ENCODE measurements around the gene GABPB1. TPM values are rescaled to one million over a fixed set of nuclear protein-coding genes. Genes with fewer than 3 reads are reported as not detected.

The GABPB1 gene
- total RNA-seq, 4 donors from 2014 or later = 16.9 to 20.2 (median 17.8) TPM

DNA sequence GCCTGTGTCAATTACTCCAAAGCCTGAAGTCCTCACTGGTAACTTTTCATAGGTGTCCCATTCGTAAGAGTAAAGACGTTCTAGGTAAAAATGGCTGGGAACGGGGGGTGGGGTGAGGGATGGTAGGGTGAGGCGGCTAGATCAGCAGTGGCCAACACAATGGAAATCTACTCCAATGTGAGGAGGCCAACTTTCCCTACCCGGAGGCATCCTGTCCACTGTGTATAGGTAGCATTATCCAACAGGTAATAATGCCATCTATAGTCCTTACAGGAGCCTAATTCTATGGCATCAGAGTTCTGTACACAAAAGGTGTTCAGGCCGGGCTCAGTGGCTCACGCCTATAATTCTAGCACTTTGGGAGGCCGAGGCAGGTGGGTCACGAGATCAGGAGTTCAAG lies 118.6 kb downstream of the GABPB1 start:
- DNase-seq (ENCODE audit: low spot score in 2 of 2) = no peak
- WGBS, 2 donors = 94 to 97% methylated on average over 9 of the region's 9 CpGs
- intact Hi-C loops (cut with DNase I; ENCODE audit: low total_unique reads) = no loop called here
- H3K4me3 ChIP-seq (ENCODE audit: low read depth, poor library complexity, severe bottlenecking) = no peak overlapping the region
- no peak for TF ChIP-seq POLR2A (IDR thresholded peaks at IDR 0.05)
- TF ChIP-seq, protein P1, sequence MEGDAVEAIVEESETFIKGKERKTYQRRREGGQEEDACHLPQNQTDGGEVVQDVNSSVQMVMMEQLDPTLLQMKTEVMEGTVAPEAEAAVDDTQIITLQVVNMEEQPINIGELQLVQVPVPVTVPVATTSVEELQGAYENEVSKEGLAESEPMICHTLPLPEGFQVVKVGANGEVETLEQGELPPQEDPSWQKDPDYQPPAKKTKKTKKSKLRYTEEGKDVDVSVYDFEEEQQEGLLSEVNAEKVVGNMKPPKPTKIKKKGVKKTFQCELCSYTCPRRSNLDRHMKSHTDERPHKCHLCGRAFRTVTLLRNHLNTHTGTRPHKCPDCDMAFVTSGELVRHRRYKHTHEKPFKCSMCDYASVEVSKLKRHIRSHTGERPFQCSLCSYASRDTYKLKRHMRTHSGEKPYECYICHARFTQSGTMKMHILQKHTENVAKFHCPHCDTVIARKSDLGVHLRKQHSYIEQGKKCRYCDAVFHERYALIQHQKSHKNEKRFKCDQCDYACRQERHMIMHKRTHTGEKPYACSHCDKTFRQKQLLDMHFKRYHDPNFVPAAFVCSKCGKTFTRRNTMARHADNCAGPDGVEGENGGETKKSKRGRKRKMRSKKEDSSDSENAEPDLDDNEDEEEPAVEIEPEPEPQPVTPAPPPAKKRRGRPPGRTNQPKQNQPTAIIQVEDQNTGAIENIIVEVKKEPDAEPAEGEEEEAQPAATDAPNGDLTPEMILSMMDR (IDR thresholded peaks at IDR 0.05) = no peak

DNA sequence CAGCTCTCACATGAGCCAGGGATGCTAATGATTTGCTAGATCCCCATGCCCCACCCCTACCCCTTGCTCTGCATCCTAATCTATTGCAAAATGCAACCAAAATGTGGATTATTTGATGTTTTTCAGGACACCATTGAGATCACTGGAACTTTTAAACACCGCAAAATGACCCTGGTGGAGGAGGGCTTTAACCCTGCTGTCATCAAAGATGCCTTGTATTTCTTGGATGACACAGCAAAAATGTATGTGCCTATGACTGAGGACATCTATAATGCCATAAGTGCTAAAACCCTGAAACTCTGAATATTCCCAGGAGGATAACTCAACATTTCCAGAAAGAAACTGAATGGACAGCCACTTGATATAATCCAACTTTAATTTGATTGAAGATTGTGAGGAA lies 119.2 kb downstream of the GABPB1 start:
- DNase-seq (ENCODE audit: low spot score in 2 of 2) = no peak
- no peak overlapping the region for H3K4me3 ChIP-seq (ENCODE audit: low read depth, poor library complexity, severe bottlenecking)
- intact Hi-C loops (cut with DNase I; ENCODE audit: low total_unique reads) = no loop called here
- 90 to 95% methylated on average over 1 of the region's 1 CpG for WGBS, 2 donors
- no peak for TF ChIP-seq POLR2A (IDR thresholded peaks at IDR 0.05)
- TF ChIP-seq, protein P1 (IDR thresholded peaks at IDR 0.05) = no peak

DNA sequence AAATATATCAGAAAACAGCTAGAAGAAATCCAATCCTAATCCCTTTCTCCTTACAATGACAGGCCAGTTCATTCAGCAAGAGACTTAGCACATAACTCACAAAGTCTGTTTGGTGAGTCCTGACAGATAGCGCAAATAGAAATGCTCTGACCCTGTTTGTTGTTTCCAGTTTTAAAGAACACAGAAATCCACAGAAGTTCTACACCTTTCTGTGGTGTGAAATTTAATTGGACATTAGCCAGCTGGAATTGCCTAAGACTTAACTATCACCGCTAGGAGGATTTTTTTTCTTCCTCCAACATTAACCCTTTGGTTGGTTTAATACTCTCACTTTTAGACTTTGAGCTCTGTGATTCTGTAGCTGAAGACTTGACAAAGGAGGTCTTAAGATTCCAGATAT lies 120.2 kb downstream of the GABPB1 start:
- TF ChIP-seq POLR2A (IDR thresholded peaks at IDR 0.05) = no peak
- TF ChIP-seq, protein P1 (IDR thresholded peaks at IDR 0.05) = no peak
- intact Hi-C loops (cut with DNase I; ENCODE audit: low total_unique reads) = no loop called here
- no peak for DNase-seq (ENCODE audit: low spot score in 2 of 2)
- 44 to 48% methylated on average over 2 of the region's 2 CpGs for WGBS, 2 donors
- no peak overlapping the region for H3K4me3 ChIP-seq (ENCODE audit: low read depth, poor library complexity, severe bottlenecking)

DNA sequence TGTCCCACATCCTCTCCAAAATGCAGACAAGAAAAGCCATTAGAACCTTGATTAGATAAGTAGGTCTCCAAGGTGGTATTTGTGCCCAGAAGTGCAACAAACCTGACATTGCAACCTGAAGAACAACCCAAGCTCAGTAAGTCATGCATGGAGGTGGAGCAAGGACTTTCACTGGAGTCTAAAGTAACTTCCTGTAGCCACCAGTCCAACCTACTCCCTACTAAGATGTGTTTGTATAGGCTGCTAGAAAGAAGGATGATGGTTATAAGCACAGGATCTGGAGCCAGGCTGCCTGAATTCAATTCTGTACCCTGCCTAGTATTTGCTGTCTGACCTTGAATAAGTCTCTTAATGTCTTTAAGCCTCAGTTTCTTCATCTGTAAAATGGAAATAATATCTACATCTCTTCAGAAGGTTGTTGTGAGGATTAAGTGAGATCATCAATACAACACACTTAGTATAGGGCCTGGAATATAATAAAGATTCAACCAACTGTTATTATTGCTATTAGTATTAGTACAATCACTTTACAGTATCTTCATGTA lies 121.7 kb downstream of the GABPB1 start:
- H3K4me3 ChIP-seq (ENCODE audit: low read depth, poor library complexity, severe bottlenecking) = no peak overlapping the region
- no peak for DNase-seq (ENCODE audit: low spot score in 2 of 2)
- TF ChIP-seq, protein P1 (IDR thresholded peaks at IDR 0.05) = no peak
- TF ChIP-seq POLR2A (IDR thresholded peaks at IDR 0.05) = no peak
- intact Hi-C loops (cut with DNase I; ENCODE audit: low total_unique reads) = no loop called here

DNA sequence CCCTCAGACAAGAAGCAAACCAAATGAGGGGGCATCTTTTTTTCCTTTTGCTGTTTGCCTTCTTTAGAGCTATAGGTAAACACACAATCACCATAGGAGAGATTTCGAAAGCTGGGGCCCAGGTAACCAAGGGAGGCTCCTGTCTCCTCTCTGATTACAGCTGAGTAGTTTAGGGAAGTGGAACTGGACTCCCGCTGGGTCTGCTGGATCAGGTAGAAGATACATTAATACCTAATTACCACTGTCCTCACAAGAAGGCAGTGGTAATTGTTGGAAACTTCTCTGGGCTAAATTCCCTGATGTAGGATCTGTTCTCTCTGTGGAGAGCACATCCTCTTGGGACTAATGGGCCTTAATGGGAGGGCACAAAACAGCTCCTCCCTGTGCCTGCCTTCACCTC lies 122.2 kb downstream of the GABPB1 start:
- H3K4me3 ChIP-seq (ENCODE audit: low read depth, poor library complexity, severe bottlenecking) = no peak overlapping the region
- 87 to 98% methylated on average over 2 of the region's 2 CpGs for WGBS, 2 donors
- TF ChIP-seq, protein P1 (IDR thresholded peaks at IDR 0.05) = no peak
- no peak for TF ChIP-seq POLR2A (IDR thresholded peaks at IDR 0.05)
- DNase-seq (ENCODE audit: low spot score in 2 of 2) = no peak
- intact Hi-C loops (cut with DNase I; ENCODE audit: low total_unique reads) = no loop called here

DNA sequence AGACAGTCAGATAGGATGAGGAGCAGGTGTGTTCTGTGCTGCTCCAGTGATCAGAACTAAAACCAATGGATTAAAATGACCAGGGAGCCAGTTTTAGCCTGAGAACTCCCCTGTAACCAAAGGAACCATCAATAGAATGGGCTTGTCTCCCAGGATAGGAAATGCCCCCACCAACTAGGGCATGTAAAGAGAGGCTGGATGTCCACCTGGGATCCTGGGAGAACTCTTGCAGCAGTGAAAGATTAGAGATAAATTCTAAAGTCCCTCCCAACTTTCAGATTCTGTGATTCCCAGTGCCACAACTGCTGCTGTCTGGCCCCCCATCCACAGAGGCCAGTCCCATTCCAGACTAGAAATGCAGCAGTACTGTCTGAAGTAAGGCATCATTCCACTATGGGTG lies 123.2 kb downstream of the GABPB1 start:
- TF ChIP-seq, protein P1 (IDR thresholded peaks at IDR 0.05) = no peak
- TF ChIP-seq POLR2A (IDR thresholded peaks at IDR 0.05) = no peak
- H3K4me3 ChIP-seq (ENCODE audit: low read depth, poor library complexity, severe bottlenecking) = no peak overlapping the region
- no peak for DNase-seq (ENCODE audit: low spot score in 2 of 2)
- intact Hi-C loops (cut with DNase I; ENCODE audit: low total_unique reads) = no loop called here
